HG02885 (cell line): Measurements from ENCODE around the gene MAST4.
A peak's percentile ranks its signal among the peaks of the same experiment; 100 is the strongest.

Experiments
- ATAC-seq: cut with Tn5 transposase; IDR thresholded peaks from one replicate; pipeline ENCODE4 v1.9.1; 2021; ENCODE audit warnings: mild to moderate bottlenecking; ENCODE audit not compliant: unreplicated experiment, poor library complexity

The MAST4 gene

DNA sequence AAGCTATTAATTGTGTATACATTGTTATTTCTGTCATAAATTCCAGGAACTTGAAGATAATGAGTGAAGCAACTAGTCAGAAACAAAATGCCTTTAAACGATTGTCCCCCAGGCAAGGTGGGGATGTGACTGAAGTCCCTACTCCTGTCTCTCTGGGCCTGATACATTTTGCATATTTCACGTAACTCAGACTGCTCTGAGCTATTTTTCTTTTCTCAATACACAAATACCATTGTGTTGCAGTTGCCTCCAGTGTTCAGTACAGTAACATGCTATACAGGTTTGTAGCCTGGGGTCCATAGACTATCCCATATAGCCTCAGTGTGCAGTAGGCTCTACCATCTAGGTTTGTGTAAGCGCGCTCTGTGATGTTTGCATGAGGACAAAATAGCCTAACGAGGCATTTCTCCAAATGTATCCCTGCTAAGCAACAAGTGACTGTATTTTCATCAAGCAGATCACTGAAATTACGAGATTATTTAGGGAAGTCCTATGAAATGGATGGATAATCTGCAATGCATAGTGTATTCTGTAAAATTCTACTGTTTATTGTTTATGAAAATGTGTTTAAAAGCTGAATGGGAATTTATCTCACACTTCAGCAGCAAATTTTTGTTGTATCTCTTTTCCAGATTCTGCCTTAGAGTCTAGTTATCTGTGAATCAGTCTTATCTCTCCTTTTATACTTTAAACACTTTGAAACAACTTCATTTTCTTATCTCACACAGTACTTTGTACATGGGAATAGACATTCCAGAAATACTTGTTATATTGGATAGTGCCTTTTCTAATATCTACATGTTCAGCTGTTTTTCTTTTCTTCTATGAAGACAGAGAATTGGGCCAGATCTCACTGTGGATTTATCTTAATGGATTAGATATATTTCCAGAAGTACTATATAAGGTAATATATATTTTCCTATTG is 449.9 kb downstream of the MAST4 start:
- ATAC-seq: no peak

DNA sequence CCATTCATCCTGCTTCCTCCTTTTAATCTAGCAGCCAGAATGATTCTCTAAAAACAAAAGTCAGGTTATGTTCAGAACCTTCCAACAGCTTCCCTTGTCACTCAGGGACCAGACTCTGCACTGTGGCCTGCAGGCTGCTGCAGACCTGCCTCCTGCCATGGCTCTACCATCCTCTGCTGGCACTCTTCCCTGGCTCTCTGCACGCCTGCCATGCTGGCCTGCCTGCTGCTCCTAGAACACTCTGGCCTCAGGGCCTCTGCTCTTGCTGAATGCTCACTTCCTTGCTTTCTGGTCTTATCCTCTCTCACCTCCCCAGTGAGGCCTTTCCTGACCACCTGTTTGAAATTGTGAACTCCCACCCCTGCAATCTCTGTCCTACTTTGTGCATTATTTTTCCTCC is 451.0 kb downstream of the MAST4 start:
- ATAC-seq: no peak

DNA sequence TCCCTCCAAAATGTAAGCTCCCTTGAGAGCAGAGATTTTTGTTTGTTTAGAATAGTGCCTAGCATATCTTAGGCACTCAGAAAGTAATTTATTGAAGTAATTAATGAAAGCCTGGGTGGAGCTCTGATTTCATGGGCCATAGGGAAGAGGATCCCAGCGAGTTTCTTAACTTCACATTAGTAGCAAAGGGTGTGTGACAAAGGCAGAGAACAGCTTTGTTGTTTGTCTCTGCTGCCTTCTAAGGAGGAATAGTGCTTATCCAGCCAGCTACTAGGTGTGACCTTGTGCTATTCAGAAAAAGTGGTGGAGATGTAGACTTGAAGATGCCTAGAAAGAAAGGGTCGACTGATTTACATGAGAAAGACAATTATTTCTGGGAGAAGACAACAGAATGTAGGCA is 451.4 kb downstream of the MAST4 start:
- ATAC-seq: no peak

DNA sequence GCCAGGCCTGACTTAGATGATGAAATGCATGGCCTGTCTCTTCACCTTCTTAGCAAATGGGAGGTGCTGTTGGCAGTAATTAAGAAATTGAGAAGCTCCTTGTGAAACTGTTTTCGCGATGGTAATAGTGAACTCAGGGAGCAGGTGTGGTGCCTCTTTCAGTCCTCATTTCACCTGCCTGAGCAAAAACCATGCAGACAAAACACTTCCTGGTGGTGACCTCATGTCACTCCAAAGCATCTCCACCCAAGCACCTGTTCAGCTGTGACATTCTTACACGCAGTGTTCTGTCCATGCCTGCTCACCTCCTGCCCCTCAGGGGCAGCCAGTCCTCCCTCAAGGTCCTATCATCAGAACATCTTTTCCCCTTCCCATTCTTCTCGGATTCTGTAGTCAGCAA is 453.9 kb downstream of the MAST4 start:
- ATAC-seq: no peak

DNA sequence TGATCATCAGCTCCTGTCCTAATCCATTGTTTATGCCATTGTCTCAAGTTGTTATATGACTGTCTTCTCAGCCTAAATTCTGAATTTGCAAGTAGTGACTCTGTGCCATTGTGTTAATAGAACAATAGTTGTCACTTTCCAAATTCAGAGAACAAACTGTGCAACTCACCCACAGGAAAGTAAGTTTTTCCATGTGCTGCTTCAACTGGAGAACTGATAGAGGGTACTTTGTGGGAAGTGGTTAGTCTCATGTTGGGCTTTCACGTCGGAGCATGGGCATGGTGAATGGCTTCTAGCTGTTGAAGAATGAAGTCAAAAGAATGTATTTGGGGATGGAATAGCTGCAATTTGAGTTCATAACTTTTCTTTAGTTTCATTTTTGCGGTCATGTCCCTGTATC is 454.4 kb downstream of the MAST4 start:
- no peak for ATAC-seq

DNA sequence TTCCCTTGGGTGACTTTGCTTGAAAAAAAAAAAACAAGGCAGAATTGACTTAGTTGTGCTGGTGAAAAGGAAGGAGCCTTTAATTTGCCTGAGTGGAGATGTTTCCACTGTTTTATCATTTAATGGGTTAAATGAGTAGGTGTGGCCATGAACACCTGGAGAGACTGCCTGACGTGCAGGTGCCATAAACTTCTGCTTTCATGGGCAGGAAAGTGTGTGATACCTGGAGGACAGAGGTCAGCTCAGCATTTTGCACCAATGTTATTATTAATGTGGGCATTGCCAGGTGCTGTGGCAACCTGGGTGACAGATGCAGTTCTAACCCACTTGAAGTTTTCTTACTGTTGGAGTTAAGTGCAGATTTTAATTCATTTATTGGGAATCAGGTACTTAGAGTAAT is 455.0 kb downstream of the MAST4 start:
- ATAC-seq: no peak

DNA sequence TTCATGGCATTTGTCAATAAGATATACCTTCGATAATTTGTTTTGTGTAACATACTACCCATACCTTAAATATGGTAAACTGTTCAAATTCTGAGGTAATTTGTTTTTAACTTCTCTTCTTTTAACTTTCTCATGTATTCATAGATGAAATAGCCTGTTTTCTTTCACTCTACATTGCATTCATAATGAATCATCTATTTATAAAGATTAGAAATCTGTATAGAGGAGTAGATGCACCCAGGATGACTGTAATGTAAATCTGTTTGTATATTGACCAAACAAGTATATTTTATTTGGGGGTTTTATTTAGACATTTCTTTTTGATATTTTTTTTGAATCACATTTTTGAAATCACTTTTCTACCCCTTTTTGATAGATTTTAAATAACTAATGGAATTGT is 455.8 kb downstream of the MAST4 start:
- no peak for ATAC-seq

DNA sequence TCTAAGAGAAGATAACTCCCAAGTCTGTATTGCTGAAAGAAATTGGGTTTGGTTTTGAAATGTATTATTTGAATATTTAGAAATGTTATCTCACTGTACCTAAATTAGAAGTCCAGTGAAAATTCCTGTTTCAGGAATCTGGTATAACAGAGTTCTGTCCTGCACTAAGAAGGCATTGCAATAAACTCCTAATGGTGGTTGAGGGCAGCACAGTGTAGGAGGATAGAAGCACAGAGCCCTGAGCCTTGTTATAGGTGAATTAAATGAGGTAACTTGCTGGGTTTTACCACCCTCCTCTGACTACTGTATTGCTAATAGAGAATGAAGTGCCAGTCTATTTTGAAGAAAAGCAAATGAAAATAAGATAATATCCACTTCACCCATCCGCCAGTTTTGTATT is 457.0 kb downstream of the MAST4 start:
- no peak for ATAC-seq

DNA sequence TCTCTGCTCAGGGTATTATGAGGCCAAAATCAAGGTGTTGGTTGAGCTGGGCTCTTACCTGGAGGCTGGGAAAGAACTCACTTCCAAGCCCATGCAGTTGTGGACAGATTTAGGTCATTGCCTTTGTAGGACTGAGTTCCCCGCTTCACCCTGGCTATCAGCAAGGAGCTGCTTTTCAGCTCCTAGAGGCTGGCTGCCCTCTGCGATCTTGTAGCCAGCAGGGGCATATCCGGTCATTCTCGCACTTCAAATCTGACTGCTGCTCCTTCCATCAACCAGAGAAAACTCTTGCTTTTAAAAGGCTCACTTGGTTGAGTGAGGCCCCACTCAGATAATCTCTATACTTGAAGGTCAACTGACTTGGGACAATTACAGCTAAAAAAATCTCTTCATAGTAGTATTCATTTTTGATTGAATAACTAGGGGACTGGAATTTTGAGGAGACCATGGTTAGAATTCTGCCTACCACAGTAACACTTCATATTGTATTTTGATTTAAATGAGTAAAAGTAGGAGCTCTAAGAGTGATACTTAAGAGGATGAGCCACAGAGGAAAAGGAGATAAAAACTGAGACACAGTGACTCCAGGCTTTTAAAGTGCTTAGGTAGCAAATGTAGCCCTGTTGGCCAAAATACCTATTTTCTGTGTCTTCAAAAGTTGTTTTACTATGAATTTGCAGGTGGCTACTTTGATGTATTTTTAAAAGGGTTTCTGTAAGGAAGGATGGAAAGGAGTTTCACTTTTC is 463.0 kb downstream of the MAST4 start:
- ATAC-seq: no peak

DNA sequence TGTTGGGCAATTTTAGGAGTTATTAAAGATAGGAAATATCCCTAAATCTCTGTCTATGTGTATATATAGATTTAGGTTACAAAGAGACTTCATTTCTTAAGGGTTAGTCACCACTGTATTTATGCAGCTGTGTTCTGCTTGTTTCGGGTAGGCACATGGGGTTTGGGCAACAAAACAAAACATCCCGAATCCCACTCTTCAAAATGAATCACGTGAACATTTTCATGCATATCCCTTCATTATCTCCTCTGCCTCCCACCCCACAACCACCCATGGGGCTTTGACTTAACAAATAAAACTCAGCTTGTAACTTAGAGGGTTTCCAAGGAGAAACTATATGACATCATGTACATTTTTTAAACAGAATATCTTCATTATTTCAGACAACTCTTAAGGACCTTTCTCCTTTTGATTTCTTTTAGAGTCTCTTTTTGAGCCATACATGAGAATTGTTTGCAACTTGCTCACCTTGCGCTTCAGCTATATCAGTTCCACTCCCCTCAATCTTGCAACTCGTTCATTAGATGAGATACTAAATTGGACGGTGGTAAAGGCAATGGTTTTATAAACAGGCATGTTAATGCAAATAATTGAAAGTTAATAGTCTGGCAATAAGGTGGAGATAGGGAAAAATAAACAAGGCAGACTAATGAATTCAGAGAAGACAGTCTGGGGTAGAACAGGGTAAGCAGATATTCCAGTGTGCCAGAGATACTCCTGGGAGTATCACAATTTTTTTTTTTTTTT is 463.7 kb downstream of the MAST4 start:
- no peak for ATAC-seq

DNA sequence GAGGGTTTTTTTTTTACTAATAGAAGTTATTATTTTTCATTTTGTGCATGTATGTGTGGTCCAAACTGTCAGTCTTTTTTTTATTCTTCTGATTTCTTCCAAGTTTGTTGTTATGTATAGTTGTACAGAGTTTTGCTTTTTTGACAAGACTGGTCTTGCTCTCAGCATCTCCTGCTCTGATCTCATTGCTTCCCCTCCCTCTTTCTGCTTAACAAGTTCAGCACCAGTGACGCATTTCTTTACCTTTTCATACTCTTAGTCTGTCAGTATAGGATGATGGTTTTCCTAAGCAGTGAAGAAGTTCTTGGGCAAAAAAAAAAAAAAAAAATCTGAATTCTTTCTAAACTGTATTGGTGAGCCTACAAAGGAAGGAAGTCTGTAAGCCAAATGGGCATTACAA is 465.3 kb downstream of the MAST4 start:
- no peak for ATAC-seq

DNA sequence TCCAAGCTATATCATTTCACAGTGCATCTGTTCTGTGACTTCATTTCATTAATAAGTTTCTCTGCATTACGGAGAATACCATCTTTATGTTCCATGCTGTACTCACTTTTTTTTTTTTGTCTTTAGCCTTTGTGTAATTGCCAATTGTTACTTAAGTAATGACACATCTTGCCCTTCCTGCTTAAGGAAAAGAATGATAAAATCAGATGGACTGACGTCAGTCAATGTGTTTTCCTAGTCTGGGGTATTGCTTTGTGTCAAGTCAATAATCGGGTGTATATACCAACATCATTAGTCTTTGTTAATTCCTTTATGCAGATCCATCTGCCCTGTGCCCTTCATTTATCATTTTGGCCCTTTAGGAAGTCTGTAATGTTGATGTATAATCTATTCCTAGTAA is 466.9 kb downstream of the MAST4 start:
- ATAC-seq: no peak

DNA sequence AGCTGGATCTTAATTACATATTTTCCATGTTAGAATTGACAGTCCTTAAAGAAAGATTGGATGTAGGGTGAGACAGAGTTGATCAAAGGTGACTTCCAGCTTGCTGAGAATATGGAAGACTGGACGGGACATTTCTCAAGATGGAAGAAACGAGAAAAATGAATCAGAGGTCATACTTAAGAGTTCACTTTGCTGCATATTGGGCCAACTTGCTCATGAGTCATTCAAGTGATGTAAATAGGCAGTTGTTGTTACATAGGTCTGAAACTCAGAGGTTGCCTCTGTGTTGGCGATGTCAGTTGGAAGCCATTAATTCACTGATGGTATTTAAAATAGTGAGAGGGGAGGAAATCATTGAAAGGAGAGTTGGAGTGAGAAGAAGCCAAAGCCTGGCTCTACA is 467.6 kb downstream of the MAST4 start:
- no peak for ATAC-seq

DNA sequence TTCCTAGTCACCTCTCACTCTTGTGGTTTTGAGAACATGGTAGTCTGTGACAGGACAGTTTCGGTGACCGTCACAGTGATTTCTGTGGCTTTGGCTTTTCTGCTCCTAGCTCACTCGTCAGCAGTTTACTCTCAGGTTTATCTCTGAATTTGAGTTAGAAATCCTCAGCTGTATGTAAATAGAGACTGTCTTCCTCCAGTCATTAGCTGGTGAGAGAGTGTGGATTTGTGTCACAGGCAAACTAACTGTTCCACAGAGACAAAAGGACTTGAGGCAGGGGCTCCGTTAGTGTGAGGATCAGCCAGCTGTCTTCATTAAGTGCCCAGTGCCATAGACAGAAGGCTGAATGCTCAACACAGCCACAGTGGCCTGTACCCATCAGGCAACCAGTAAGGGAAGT is 469.0 kb downstream of the MAST4 start:
- peak; percentile 90 for ATAC-seq

DNA sequence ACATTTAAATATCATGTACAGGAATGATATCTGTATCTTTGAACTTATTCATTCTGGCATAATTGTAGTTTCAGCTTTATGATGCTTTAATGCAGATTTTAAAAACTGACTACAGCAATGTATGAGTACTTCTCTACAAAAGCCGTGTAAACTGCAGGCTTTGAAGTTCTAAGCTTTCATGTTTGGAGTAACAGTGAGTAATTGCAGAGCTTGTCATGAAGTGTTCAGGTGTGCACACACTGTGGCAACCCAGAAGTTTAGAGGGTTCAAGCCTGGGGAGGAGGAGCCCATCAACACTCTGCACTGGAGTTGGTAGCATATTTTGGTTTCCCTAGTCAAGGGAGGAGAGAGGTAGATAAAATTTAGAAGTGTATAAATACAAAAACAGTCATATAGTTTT is 469.5 kb downstream of the MAST4 start:
- ATAC-seq: no peak

DNA sequence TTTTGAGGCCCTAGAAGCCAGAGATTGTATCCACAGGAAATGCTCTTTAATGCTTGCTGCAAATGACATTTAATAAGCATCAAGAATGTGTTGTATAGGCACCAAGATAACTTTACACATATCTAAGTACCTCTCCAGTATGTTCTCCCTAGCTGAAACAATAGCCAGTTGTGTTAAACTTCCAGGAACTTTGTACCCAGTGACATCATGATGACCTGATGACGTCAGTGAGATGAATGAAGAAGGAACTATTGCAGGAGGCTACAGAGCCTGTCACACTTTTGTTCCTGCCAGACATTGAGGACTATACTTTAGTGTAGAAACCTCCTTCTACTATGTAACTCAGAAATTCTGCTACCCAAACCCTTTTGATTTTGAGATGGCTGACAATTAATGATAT is 470.6 kb downstream of the MAST4 start:
- no peak for ATAC-seq

DNA sequence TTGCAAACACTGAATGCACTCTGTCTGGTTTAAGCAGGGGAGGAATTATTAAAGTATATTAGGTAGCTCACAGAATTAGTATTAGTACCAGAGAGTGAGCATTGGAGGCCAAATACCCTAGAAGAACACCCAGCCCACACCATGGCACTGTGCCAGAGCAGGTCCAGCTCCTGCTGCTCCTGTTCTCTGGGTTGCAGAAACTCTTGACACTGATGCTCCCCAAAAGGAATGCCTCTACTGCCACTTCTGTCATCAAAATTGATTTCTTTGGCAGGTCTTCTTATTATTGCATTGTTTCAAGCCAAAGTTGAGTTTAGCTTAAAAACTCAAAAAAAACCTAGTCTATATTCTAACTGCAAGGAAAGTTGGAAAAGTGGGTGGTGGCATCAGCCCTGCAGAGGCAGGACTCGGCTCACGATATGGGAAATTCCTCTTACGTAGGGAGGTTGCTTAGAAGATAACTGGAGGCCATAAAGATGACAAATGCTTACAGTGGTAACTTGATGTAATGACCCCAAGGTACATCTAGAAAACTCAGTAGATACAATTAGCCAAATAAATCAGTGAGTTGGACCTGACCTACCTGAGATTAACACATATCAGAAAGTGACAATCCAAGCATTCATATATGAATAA is 477.0 kb downstream of the MAST4 start:
- no peak for ATAC-seq

DNA sequence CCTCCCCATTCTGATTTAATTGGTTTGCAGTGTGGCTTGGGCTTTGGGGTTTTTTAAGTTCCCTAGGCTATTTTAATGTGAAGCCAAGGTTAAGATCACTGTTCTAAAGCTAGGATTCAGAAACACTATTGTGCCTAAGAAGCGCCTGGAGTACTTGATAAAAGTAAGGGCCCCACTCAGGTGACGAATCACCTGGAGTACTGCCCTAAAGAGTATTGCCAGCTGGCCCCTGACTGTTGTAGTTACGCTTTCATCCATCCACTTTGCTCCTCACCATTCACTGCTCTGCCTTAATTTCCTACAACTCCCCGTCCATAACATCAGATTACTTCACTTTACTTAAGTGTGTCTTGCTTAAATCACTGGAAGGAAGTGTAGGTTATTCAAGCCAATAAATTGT is 481.1 kb downstream of the MAST4 start:
- no peak for ATAC-seq

DNA sequence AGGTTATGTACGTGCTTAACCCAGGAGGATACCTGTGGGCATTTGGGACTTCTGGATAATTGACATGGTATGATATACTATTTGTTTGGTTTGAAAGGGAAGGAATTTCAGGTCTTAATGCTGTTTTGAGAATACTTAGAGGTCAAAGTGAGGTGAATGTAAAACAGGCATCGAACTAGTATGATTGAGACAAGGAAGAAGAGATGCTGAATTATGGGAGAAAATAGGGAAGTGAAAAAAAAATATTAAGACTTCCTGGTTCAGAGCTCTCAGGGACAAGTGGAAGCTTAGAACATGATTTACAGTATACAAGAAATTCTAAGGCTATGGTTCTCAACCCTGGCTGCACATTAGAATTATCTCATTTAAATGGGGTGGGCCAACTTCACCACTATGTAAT is 485.1 kb downstream of the MAST4 start:
- ATAC-seq: no peak

DNA sequence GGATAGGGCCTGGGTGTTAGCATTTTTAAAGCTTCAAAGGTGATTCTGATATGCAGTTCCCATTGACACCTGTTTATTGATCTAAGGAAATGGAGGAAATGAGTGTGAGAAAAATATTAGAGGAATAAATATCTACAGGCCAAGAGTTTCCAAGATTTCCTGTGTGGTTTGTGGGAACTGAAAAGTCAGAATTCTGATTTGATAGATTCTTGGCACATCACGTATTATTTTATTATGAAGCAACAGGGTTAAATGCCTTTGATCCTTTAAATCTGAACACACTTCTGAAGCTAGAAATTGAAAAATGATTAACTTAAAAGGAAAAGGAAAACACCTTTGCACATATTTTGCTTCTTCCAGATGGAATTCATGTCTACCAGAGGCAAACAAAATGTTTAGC is 486.7 kb downstream of the MAST4 start:
- no peak for ATAC-seq

DNA sequence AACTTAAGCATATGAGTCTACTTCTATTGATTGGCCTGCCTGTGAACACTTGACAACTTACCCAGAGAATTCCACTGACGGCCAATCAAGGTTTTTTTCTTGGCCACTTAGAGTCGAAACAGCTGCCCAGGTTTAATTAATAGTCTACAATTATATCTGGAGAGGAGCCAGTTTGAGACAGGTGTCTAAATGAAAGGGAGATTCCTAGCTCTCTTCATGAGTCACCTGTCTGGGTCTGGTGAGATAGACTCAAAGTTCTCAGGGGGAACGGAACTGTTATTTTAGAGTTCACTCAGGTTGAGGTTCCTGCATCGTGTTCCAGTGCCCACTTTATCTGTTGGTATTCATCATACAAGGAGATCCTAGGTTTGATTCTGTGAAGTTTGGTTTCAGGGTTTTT is 489.4 kb downstream of the MAST4 start:
- no peak for ATAC-seq
